Hematopoietic multipotent progenitor cell (in vitro differentiated cells): ENCODE data around the gene DCTN1. TPM values are rescaled to one million over a fixed set of nuclear protein-coding genes. Genes with fewer than 3 reads are reported as not detected.

ENCODE experiments used
- DNase-seq, 3 donors: peaks; one replicate each; pipeline ENCODE4 v3.0.0-alpha.2; 2011 to 2015; ENCODE audit warnings: low read depth in 2 of 3, low spot score in 2 of 3
- small RNA-seq: library from RNA; depleted of rRNA; stranded (forward); fragments of <200 nt; gene quantifications from one replicate; pipeline ENCODE3, GENCODE V24; 2012
- total RNA-seq: library from RNA; depleted of rRNA; stranded (reverse); fragments of >200 nt; gene quantifications from one replicate; pipeline ENCODE4 v1.2.3, GENCODE V29; 2012

Gene DCTN1
- total RNA-seq, 1 donor = 98.3 TPM

DNA sequence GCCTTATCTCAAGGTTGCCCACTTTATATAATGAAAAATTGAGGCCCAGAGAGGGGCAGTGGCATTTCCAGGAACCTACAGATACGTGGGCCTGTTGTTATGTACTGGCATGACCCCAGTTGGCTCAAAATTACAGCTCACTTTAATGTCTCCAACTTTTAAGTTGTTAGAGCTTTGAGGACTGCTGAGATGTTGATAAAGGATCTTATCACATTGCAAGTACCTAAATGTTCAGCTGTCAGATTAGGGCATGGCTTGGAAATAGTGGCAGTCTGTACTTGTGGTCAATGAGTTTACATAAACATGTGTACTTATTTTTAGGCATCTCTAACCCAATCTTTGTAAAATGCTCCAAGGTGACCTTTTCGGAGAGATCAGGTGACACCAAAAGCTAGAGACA, 51.5 kb downstream of the DCTN1 start:
- DNase-seq = no peak

DNA sequence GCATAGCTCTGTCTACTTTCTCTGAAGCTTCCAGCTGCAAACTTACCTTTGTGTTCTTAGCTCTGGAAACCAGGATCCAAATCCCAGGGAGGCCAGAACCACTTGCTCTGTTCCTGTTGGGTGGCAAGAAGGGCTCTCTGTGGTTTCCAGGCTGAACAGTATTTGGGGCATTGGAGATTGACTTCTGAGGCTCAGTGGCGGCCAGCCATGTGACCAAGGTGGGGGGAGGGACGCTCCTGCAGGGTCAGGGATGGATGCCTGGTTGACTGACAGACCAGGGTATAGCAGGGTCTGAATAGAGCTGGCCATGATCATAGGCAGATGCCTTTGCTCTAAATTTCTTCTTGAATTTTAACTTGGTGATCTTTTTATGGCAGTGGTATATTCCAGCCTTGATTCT, 52.0 kb downstream of the DCTN1 start:
- no peak for DNase-seq

GRCh38 chr2:74327627-74328026, 52.5 kb downstream of the DCTN1 start:
- DNase-seq = no peak

- DNase-seq = no peak
Measured at GRCh38 chr2:74327199-74327598, 52.9 kb downstream of the DCTN1 start.

GRCh38 chr2:74325815-74326214, 54.3 kb downstream of the DCTN1 start:
- no peak for DNase-seq

DNA sequence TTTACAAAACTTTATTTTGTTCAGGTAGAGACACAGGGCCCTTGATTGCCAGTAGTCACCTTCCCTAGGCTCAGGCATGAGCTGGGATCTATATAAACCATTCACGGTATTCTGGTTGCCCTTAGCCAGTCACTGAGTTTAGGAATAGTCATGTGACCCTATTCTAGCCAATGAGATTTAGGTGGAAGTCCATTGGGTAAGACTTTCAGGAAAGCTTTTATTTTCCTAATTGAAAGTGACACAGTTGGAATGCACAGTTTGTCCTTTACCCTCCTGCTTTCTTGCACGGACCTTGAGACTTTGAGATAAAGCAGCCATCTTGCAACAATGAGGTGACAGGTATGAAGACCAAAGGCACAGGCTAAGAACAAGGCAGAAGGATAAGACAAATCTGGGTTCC, 58.4 kb downstream of the DCTN1 start:
- DNase-seq = no peak

GRCh38 chr2:74317701-74318100, 62.4 kb downstream of the DCTN1 start:
- no peak for DNase-seq

- no peak for DNase-seq
Measured at GRCh38 chr2:74316627-74317295, 63.4 kb downstream of the DCTN1 start.

DNA sequence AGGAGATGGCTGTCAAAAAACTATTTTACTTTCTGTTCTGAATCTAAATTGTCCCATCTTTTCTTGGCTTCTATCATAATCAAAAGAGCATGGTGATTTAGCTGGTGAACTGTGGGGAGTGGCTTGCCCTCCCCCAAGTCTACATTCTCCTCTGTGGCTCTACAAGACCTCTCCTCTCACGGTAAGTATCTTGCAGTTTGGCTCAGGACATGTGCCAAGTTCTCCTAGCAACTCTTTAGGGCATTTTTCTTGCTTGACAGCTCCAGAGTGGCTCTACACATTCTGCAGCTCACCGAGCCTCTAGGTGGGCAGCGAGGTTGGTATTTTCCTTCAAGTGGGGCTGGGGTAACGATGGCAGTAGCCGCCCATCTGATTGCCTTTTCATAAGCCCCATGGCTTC, 66.0 kb downstream of the DCTN1 start:
- DNase-seq = no peak

DNA sequence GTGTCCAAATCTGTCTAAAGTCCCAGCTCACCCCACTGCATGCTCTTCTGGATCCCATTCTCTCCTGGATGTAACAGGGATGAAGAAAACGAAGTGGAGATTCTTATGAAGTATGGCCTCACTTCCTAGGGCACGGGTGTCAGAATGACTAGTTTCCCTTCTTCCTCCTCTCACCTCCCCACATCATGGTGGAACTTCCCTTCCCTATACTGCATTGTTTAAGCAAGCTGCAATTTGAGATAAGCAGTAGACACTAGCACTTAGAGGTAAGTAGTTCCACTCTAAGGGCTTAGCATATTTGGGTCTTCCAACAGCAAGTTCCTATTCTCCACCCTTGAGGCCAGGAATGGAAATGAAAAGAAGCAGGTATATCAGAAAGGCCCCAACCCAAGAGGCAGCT, 66.6 kb downstream of the DCTN1 start:
- DNase-seq = no peak

GRCh38 chr2:74312913-74313312, 67.2 kb downstream of the DCTN1 start:
- DNase-seq = no peak

Small RNA genes within 50 kb of the gene (small RNA-seq; reads per million reads assigned to genes)
- gene RNU6-542P (not detected), gene TAF13P2 (not detected)

Other genes with a start within 250 kb of the DCTN1 start
- gene BOLA3, start 232.4 kb downstream of the DCTN1 start, total RNA-seq = 5.7 TPM
- gene MOB1A, start 201.4 kb downstream of the DCTN1 start, total RNA-seq = 61.1 TPM
- gene MTHFD2, start 181.7 kb downstream of the DCTN1 start, total RNA-seq = 31.8 TPM
- gene SLC4A5, start 36.9 kb downstream of the DCTN1 start, total RNA-seq = 4.3 TPM
- 2.7 TPM for gene C2orf81, start 41.3 kb upstream of the DCTN1 start, total RNA-seq
- 98.0 TPM for gene WDR54, start 41.4 kb upstream of the DCTN1 start, total RNA-seq
- 18.6 TPM for gene RTKN, start 61.6 kb upstream of the DCTN1 start, total RNA-seq
- 18.0 TPM for gene INO80B, start 74.8 kb upstream of the DCTN1 start, total RNA-seq
- 121 TPM for gene WBP1, start 78.1 kb upstream of the DCTN1 start, total RNA-seq
- gene MOGS, start 85.1 kb upstream of the DCTN1 start, total RNA-seq = 68.1 TPM
- 36.4 TPM for gene MRPL53, start 92.4 kb upstream of the DCTN1 start, total RNA-seq
- gene CCDC142, start 102.7 kb upstream of the DCTN1 start, total RNA-seq = 31.5 TPM
- gene TTC31, start 102.8 kb upstream of the DCTN1 start, total RNA-seq = 15.6 TPM
- gene LBX2, start 119.3 kb upstream of the DCTN1 start, total RNA-seq = 0.54 TPM
- gene PCGF1, start 127.4 kb upstream of the DCTN1 start, total RNA-seq = 16.2 TPM
- 0.27 TPM for gene TLX2, start 134.1 kb upstream of the DCTN1 start, total RNA-seq
- under 0.01 TPM for gene DQX1, start 145.9 kb upstream of the DCTN1 start, total RNA-seq
- 121 TPM for gene AUP1, start 149.4 kb upstream of the DCTN1 start, total RNA-seq
- gene HTRA2, start 149.6 kb upstream of the DCTN1 start, total RNA-seq = 108 TPM
- 14.3 TPM for gene LOXL3, start 173.6 kb upstream of the DCTN1 start, total RNA-seq
- 61.7 TPM for gene DOK1, start 174.4 kb upstream of the DCTN1 start, total RNA-seq